NCI-H2196 treated with DMSO at 0.1 percent for 48 hours (cell line): ENCODE measurements around the gene RTEL1.
A peak's percentile ranks its signal among the peaks of the same experiment; 100 is the strongest.

Experiments
- DNase-seq: peaks from one replicate; lab custom pipeline; 2025; ENCODE audit not compliant: unreplicated experiment; lab: John Stamatoyannopoulos, UW

Gene RTEL1

DNA sequence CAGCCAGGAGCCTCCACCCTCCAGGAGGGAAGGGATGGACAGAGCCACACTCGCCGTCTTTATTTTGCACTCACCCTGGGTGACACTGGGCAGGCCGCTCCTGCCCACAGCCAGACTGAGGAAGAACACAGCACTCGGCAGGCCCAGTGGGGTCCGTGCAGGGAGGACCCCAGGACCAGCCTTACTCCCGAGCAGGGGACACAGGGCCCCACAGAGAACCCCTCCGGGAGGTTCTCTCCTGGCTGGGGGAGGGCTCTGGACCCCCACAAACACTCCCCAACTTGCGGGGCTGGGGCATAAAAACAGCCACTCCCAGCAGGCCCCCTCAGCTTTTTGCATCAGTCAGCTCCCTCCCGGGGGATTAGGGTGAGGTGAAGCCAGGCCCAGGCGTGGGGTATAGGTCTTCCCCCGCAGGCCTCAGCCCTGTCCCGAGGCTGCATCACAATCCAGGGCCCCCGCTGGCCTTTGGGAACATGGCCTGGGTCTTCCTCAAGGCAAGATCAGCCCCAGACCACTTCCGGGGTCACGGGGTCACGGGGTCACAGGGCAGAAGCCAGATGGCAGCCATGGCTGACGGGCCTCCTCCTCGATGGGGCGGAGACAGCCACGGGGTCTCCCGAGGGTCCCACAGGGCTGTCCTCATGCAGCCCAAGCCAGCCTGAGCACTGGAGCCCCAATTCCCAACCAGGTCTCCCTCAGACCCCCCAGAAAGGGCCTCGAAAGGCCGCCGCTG is 41.5 kb downstream of the RTEL1 start:
- no peak for DNase-seq

GRCh38 chr20:63700199-63701050 is 42.3 kb downstream of the RTEL1 start:
- no peak for DNase-seq

- no peak for DNase-seq
Measured at GRCh38 chr20:63701051-63701328, 42.9 kb downstream of the RTEL1 start.

GRCh38 chr20:63701329-63702035 is 43.4 kb downstream of the RTEL1 start:
- no peak for DNase-seq

GRCh38 chr20:63702036-63702665 is 44.0 kb downstream of the RTEL1 start:
- no peak for DNase-seq

GRCh38 chr20:63702751-63703470 is 44.8 kb downstream of the RTEL1 start:
- no peak for DNase-seq

DNA sequence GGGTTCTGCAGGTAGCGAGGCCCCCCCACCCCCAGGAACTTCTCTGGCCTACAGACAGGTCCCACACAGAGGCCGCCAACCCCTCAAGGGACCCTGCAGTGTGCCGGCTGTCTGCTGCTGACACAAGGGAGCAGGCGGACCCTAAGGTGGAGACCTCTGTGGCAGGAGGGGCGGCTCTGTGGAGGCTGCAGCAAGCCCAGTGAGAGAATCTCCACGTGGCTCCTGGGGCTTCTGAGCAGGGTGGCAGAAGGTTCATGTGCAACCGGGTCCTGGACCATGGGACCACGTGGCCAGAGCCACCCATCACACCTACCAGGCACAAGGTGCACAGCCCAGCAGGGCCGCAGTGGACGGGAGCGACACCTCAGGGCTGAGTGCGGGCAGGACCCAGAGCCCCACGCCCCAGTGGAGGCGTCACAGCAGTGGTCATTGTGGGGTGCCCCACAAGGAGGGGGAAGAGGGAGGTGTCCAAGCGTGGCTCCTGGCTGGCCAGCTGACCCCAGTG is 45.4 kb downstream of the RTEL1 start:
- DNase-seq: no peak

DNA sequence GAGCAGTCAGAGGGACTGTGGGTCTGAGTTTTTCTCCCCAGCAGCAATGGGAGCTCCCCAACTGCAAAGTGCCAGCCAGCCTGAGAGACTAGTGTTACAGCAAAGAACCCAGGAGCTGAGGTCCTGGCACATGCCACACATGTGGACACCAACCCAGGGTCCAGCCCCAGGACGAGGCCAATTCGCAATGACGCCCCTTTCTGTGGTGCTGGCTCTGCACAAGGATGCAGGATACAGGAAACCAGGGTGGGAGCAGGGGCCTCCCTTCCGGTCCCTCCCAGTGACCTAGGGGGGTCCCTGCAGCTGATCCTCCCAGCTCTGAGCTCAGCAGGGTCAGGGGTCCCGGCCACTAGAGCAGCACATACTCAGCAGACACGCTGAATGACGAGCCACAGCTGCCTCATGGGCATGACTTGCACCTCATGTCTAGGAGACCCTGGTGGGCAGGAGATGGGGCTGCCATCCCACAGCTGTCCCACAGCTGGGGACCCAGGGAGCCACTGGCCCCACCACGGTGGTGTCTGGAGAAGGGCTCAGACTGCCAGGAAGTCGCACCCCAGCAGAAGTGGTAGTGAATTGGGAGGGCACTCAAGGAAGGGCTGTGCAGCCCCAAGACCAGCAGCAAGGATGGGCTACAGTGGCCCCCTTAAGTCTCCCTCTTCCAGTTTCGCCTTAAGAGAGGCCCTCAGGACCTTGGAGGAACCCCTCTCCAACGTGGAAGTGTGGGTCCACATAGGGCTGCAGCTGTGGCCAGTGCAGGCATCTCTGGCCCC is 46.0 kb downstream of the RTEL1 start:
- no peak for DNase-seq

- no peak for DNase-seq
Measured at GRCh38 chr20:63704749-63705117, 46.6 kb downstream of the RTEL1 start.

DNA sequence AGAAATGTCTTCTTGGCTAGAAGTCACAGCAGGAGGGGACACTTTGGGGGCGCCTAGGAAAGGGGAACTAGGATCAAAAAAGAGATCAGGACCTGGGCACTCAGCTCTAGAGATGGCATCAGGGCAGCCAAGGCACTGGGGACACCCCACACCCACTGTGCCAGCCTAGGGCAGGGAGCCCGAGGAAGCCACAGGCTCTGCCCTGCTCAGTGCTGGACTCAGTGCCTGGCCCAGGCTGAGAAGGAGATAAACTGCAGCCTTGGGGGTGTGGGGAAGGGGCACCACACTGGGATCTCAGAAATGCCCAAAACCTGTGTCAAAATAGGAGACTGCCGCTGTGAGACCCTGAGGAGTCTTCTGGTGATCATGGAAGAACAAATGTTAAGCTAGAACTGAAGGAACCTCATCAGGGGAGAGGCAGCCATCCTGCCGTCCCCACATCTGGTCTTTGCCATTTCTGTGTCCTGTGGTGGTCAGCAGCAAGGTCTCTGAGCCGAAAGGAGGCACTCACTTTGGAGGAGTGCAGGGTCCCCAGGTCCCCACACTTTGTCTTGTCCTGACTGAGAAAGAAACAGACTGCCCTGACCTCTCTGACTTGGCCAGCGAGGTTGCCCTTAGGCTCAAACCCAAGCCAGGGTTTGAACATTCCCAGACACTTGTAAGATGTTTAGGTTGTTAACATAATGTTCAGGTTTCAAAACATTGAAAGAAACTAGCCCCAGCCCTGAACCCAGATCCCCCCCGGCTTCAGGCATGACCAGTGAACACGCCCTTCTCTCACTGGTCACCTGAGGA is 47.3 kb downstream of the RTEL1 start:
- no peak for DNase-seq

GRCh38 chr20:63706027-63706695 is 48.0 kb downstream of the RTEL1 start:
- no peak for DNase-seq

DNA sequence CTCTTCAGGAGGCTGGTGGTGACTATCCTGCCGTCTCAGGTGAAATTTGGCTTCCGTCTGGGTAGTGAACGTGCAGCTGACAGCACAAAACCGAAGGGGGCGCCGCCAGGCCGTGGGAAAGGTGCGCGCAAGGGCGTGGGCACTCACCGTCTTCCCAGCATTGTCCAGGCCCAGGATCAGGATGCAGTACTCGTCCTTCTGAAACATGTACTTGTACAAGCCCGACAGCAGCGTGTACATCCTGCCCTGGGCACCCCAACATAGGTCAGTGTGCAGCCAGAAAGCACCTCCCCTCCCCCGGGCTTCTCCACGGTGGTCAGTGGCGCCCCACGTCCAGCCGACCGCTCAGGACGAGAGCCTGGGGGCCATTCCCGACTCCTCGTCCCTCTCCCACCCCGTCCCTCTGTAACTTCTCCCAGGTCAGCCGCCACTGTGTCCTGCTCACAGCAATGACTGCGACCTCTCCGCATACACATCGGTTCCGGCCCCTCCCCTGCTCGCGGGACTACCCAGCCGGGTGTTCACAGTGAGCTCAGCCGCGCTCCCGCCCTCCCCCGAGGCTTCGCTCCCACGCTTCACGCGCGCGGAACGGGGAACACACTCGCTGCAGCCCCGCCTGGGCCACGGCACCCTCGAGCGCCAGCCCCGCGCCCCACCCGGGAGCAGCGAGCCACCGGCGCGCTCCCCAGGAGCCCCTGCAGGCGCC is 48.9 kb downstream of the RTEL1 start:
- DNase-seq: peak; percentile 36

GRCh38 chr20:63707558-63708300 is 49.6 kb downstream of the RTEL1 start, which contains the start of the genes ARFRP1 and ZGPAT:
ARFRP1 (minus strand) TSS chr20:63707976; CDS start chr20:63707091, 885 bp downstream.
ZGPAT (plus strand) TSS chr20:63708039; CDS start chr20:63708581, 542 bp downstream.
- peak; percentile 84 for DNase-seq

DNA sequence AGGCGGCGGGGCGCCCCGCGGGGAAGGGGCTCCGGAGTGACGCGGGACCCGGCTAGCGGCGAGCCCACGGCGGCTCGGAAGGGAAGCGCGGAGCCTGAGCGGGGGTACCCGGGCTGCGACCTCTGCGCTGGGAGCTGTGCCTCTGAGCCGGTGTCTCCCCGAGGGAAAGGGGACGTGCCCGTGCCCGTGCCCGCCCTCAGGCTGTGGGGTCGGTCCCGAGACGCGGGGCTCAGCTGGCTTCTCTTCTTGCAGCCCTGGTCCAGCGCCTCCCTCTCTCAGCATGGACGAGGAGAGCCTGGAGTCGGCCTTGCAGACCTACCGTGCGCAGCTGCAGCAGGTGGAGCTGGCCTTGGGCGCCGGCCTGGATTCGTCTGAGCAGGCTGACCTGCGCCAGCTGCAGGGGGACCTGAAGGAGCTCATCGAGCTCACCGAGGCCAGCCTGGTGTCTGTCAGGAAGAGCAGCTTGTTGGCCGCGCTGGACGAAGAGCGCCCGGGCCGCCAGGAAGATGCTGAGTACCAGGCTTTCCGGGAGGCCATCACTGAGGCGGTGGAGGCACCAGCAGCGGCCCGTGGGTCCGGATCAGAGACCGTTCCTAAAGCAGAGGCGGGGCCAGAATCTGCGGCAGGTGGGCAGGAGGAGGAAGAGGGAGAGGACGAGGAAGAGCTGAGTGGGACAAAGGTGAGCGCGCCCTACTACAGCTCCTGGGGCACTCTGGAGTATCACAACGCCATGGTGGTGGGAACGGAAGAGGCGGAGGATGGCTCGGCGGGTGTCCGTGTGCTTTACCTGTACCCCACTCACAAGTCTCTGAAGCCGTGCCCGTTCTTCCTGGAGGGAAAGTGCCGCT is 50.4 kb downstream of the RTEL1 start:
- DNase-seq: no peak

GRCh38 chr20:63709149-63709527 is 51.0 kb downstream of the RTEL1 start:
- DNase-seq: no peak

GRCh38 chr20:63711085-63711645 is 53.1 kb downstream of the RTEL1 start:
- no peak for DNase-seq
